ENCODE measurements around the gene ZFYVE28. TPM values are rescaled to one million over a fixed set of nuclear protein-coding genes. Genes with fewer than 3 reads are reported as not detected.

Gene ZFYVE28
- total RNA-seq, 2 experiments from 2014 or later: 26.2 to 28.0 TPM

DNA sequence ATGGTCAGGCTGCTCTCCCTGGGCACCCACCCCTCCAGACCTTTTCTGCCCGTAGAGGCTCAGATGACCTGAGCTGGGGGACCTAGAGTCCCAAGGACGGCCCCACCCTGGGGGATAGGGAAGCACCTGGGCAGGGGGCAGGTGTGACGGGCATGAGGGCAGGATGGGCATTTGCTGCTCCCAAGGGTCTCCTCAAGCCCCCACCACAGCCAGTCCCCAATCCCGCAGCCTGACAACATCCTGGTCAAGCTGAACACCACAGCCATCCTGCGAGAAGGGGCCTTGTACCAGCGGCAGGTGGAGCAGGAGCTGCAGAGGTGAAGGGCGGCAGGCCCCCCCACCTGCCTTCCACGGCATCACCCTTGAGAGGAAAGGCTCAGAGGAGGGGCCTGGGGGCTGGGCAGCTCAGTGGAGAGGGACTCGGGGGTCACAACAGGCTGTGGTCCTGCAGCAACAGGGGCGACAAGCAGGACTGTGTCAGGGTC, 32.6 kb upstream of the ZFYVE28 start:
- no peak for DNase-seq
- Histone ChIP-seq H3K36me3 (ENCODE audit: insufficient read depth, low read length) (no peaks in the 10 kb centered on the region), H3K27me3 (ENCODE audit: control insufficient read depth in 1 of 2, insufficient read depth in 2 of 2, low read length in 2 of 2) (no peaks in the 10 kb centered on the region), H3K9me3 (ENCODE audit: control insufficient read depth in 1 of 2, insufficient read depth in 1 of 2, low read length in 2 of 2) (no peaks in the 10 kb centered on the region), H3K4me3 (ENCODE audit: low read length) (no peak overlapping the region), H3K27ac (ENCODE audit: low read depth in 1 of 2, low read length in 2 of 2) (no peak overlapping the region), H3K4me1 (ENCODE audit: insufficient read depth, low read length) (no peaks in the 10 kb centered on the region)
- POLR2A ChIA-PET: no interaction called here
- intact Hi-C loops (cut with DNase I, micrococcal nuclease): no loop called here
- no peaks in the 10 kb centered on the region for H3K27me3 Mint-ChIP-seq
- TF ChIP-seq, protein P1, sequence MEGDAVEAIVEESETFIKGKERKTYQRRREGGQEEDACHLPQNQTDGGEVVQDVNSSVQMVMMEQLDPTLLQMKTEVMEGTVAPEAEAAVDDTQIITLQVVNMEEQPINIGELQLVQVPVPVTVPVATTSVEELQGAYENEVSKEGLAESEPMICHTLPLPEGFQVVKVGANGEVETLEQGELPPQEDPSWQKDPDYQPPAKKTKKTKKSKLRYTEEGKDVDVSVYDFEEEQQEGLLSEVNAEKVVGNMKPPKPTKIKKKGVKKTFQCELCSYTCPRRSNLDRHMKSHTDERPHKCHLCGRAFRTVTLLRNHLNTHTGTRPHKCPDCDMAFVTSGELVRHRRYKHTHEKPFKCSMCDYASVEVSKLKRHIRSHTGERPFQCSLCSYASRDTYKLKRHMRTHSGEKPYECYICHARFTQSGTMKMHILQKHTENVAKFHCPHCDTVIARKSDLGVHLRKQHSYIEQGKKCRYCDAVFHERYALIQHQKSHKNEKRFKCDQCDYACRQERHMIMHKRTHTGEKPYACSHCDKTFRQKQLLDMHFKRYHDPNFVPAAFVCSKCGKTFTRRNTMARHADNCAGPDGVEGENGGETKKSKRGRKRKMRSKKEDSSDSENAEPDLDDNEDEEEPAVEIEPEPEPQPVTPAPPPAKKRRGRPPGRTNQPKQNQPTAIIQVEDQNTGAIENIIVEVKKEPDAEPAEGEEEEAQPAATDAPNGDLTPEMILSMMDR (IDR thresholded peaks at IDR 0.05): no peak
- no peaks in the 10 kb centered on the region for H3K36me3 Mint-ChIP-seq (ENCODE audit: low read depth)
- H3K27ac Mint-ChIP-seq: no peak overlapping the region
- CTCF ChIA-PET: interaction anchor here (1.1 kb wide), 1 partner anchor 10 kb away, joined by 3 read pairs; no protein-coding TSS in a partner anchor
- H3K4me3 Mint-ChIP-seq: no peak overlapping the region
- no peaks in the 10 kb centered on the region for H3K9me3 Mint-ChIP-seq
- H3K4me1 Mint-ChIP-seq (ENCODE audit: low read depth): no peaks in the 10 kb centered on the region
- ATAC-seq (ENCODE audit: poor library complexity): no peak

DNA sequence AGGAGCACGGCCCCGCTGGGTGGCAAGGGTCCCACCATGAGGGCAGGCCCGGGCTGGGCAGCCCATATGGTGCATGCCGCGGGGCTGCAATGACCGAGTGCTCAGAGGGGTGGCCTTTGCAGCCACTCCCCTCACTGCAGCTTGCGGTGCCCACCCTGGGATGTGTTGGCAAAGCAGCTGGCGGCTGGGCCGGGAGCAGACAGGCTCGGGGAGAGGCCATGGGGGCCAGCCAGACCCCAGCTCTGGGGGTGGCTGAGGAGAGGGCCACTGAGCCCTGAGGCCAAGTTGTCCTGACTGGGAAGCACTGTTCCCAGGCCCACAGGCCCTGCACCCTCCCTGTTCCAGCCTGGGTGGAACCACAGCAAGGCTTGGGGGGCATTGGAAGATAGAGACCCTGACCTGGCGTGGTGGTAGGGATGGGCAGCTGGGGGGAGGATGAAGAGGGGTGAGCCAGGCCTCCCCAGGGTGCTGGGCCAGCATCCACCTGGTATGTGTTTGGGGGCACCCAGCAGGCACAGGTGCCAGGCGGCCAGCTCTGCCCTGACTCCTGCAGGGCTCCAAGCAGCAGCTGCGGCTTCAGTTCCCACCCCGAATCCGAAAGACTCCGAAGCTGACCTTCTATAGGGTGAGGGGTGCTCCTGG, 32.1 kb upstream of the ZFYVE28 start:
- no peak for ATAC-seq (ENCODE audit: poor library complexity)
- DNase-seq: no peak
- Histone ChIP-seq H3K9me3 (ENCODE audit: control insufficient read depth in 1 of 2, insufficient read depth in 1 of 2, low read length in 2 of 2) (no peaks in the 10 kb centered on the region), H3K27ac (ENCODE audit: low read depth in 1 of 2, low read length in 2 of 2) (no peak overlapping the region), H3K4me3 (ENCODE audit: low read length) (no peak overlapping the region), H3K27me3 (ENCODE audit: control insufficient read depth in 1 of 2, insufficient read depth in 2 of 2, low read length in 2 of 2) (no peaks in the 10 kb centered on the region), H3K4me1 (ENCODE audit: insufficient read depth, low read length) (no peaks in the 10 kb centered on the region), H3K36me3 (ENCODE audit: insufficient read depth, low read length) (no peaks in the 10 kb centered on the region)
- Mint-ChIP-seq H3K27ac (no peak overlapping the region), H3K9me3 (no peaks in the 10 kb centered on the region), H3K4me3 (no peak overlapping the region), H3K36me3 (ENCODE audit: low read depth) (no peaks in the 10 kb centered on the region), H3K27me3 (no peaks in the 10 kb centered on the region), H3K4me1 (ENCODE audit: low read depth) (no peaks in the 10 kb centered on the region)
- ChIA-PET CTCF (interaction anchor here (1.1 kb wide), 1 partner anchor 9 kb away, joined by 3 read pairs; no protein-coding TSS in a partner anchor), POLR2A (no interaction called here)
- TF ChIP-seq, protein P1 (IDR thresholded peaks at IDR 0.05): no peak
- intact Hi-C loops (cut with DNase I, micrococcal nuclease): no loop called here

DNA sequence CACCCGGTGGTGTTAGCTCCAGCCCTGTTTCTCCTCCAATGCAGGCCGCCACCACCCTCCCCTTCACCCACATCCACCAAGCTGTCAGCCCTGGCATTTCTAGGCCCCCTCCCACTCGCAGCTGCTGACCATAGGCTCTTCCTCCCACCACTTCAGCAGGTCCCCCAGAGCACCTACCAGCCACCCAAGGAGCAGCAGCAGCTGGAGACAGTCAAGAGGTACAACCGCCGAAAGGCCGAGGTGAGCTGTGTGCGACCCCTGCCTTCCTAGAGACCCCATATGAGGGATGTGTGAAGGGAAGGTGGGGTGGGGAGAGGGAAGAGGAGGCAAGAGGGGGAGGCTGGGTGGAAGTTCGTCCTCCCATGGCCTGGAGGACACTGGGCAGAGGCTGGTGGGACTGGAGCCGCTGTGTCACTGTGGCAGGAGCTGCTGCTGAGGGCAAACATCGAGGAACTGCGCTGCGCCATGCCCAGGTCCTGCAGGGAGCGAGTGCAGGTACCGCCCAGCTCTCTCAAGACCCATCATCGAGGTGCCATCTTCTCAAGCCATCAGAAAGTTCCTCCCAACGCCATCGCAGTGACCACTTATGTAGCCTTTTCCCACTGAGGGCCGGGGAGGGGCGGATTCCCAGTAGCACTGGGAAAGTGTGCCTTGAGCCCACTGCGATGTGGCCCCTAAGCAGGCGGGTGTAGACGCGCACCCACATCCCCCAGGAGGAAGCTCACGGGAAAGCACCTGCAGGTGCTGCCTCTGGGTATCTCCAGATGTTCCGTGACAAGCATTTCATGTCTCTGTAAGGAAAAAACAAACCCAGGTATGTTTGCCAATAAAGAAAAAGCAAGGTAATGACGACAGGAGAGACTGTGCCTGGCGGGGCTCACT, 31.3 kb upstream of the ZFYVE28 start:
- no peaks in the 10 kb centered on the region for H3K4me1 ChIP-seq (ENCODE audit: insufficient read depth, low read length)
- no peaks in the 10 kb centered on the region for H3K27me3 ChIP-seq (ENCODE audit: control insufficient read depth in 1 of 2, insufficient read depth in 2 of 2, low read length in 2 of 2)
- CTCF ChIA-PET: interaction anchor here (1.1 kb wide), 1 partner anchor 31 kb away, joined by 4 read pairs; the partner anchor contains the start of genes CFAP99 and ZFYVE28
- intact Hi-C loops (cut with DNase I, micrococcal nuclease): no loop called here
- TF ChIP-seq, protein P1 (IDR thresholded peaks at IDR 0.05): no peak
- DNase-seq: no peak
- Mint-ChIP-seq H3K4me3 (no peak overlapping the region), H3K27ac (no peak overlapping the region), H3K36me3 (ENCODE audit: low read depth) (no peaks in the 10 kb centered on the region), H3K9me3 (no peaks in the 10 kb centered on the region), H3K27me3 (no peaks in the 10 kb centered on the region), H3K4me1 (ENCODE audit: low read depth) (no peaks in the 10 kb centered on the region)
- H3K36me3 ChIP-seq (ENCODE audit: insufficient read depth, low read length): no peaks in the 10 kb centered on the region
- H3K27ac ChIP-seq (ENCODE audit: low read depth in 1 of 2, low read length in 2 of 2): no peak overlapping the region
- no peak for ATAC-seq (ENCODE audit: poor library complexity)
- H3K9me3 ChIP-seq (ENCODE audit: control insufficient read depth in 1 of 2, insufficient read depth in 1 of 2, low read length in 2 of 2): no peaks in the 10 kb centered on the region
- no peak overlapping the region for H3K4me3 ChIP-seq (ENCODE audit: low read length)
- POLR2A ChIA-PET: no interaction called here

All from CD4-positive, alpha-beta T cell (primary cell).